Activated CD4-positive, CD25-positive, alpha-beta regulatory T cell (primary cell): ENCODE results near the gene IL1RAPL1.
"Not testable (repeated sequence)": the region's sequence is repeated elsewhere in the genome, so short reads cannot be mapped to it uniquely, and the experiment has no call there.

Source experiments
- DNase-seq, 4 experiments: peaks; one replicate each; lab custom pipeline; 2025; lab: John Stamatoyannopoulos, UW

The IL1RAPL1 gene

GRCh38 chrX:29122817-29123216 is 535.6 kb downstream of the IL1RAPL1 start:
- not testable (repeated sequence) for DNase-seq

DNA sequence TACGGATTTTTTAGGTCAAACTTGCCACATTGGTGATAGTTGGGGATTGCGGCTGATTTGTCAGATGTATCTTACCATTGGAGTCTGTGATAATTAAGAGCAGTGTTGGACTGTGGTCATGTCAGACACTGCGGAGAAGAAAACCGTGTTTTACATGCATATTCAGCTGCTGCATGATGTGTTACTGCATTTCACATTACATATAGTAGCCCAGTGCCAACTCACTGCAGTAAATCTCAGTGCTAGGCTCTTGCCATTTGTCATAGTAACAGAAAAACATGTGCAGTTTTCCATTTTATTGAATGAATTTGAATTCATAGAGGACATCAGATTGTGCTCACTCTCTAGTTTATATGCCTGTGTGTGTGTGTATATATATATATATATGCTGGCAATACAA is 543.7 kb downstream of the IL1RAPL1 start:
- DNase-seq, result no peak

DNA sequence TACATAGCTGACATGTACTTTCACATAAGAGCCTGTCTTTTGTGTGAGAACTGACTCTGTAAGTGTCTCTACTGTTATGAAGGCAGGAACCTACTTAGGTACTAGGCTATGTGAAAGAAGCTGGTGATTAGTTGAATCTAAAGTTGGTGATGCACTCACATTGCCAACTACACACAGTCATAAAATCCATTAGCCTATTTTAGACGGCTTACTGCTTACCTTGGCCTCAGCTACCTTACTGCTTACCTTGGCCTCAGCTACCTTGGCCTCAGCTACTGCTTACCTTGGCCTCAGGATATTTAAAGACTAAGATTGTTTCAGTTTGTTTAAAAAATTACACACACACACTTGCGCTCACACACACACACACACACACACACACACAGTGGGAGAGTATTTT is 549.7 kb downstream of the IL1RAPL1 start:
- DNase-seq, result no peak

- no peak for DNase-seq
Measured at GRCh38 chrX:29138003-29138402, 550.8 kb downstream of the IL1RAPL1 start.

GRCh38 chrX:29143356-29143755 is 556.1 kb downstream of the IL1RAPL1 start:
- DNase-seq, result no peak

DNA sequence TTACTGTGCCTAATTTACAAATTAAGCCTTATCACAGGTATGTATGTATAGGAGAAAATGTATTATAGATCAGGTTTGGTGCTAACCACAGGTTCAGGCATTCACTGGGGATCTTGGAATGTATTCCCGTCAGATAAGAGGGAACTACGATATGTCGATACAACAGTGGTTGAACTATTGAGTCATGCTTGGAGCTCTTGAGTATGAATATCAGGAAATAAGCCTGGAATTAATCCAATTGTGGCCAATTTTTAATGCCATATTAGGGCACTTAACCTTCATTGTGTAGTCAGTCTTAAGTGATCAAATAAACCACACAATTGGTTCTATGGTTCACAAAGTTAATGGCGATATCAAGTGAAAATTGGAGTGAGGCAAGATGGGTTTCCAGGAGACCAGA is 556.5 kb downstream of the IL1RAPL1 start:
- DNase-seq, result no peak

- no peak for DNase-seq
Measured at GRCh38 chrX:29145316-29145715, 558.1 kb downstream of the IL1RAPL1 start.

- DNase-seq, result no peak
Measured at GRCh38 chrX:29148511-29148910, 561.3 kb downstream of the IL1RAPL1 start.

DNA sequence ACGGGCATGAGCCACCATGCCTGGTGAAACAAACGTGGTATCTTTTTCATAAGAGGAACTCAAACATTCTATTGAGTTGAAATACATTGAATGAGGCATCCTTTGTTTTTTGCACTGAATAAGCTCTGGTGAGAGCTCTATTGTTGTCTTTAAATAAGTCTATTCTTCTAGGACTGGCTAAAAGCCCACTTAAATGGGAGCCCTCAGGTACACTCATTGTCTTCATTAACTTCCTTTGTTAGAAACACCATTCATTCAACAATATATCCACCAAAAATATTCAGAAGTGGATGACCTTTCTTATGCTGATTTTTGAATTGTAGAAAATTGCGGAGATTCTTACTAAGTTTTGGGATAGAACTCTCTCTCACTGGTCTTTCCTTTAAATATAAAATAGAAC is 568.0 kb downstream of the IL1RAPL1 start:
- no peak for DNase-seq

- DNase-seq, result no peak
Measured at GRCh38 chrX:29172880-29173279, 585.6 kb downstream of the IL1RAPL1 start.

DNA sequence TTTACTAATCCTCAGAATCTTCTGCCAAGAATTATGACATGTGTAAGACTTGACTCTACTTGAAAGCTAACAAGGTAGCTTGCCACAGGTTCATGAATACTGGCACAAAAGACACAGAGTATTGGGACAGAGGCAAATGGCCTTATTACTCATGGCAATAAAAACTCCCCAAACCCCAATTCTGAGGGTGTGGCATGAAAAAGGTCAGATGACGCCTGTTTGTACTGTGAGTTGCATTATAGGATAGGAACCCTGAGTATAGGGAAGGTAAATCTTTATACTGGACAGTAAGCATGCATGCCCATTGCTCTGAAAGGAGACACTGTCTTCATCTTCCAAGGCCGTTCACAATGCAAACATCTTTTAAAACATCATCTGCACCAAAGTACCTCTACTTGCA is 600.0 kb downstream of the IL1RAPL1 start:
- DNase-seq, result no peak

DNA sequence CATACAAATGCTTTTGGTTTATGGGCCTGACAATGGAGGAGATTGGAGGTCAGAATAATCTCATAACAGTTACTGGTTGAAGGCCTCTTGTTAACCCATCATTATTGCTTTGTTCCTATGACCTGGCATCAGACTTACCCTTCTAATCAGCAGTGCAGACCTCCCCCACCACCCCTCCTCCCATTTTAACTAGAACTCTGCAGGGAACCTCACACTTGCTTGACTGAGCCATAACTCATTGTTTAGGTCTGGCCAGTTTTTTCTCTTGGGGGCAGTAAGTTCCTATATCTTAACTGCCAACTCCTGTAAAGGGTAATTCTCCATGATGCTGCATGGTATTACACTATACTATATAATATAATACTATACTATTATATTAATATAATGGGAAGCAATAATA is 609.3 kb downstream of the IL1RAPL1 start:
- DNase-seq, result no peak

DNA sequence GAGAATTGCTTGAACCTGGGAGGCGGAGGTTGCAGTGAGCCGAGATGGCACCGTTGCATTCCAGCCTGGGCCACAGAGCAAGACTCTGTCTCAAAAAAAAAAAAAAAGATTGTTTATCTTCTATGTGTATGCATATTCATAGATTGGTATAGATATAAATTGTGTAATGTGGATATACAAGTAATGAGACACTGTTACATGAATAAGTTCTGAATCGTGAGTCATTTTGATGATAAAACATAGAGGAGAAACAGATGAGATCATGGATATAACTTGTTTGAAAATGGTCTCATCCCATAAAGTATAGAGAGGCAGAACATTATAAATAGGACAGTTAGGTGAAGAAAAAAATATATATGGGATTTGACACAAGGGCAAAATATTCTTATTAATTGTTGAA is 628.0 kb downstream of the IL1RAPL1 start:
- no peak for DNase-seq

- DNase-seq, result no peak
Measured at GRCh38 chrX:29225670-29226069, 638.4 kb downstream of the IL1RAPL1 start.

DNA sequence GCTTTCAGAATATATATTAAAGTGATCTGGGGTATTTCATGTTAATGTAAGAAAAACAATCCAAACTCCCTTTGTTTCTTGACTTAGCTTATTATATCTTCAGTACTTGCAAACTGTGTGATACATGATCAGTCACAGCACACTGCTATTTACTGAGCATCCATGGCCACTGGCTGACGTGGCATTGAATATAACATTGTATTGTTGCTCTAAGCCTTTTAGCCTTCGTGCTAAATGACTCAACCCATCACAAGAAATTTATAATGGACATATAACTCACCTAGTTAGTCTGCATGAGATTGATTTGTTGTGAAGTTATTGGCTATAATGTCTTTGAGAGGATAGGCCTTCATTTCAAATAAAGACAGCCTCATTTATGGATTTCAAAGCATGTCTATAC is 642.6 kb downstream of the IL1RAPL1 start:
- DNase-seq, result no peak

DNA sequence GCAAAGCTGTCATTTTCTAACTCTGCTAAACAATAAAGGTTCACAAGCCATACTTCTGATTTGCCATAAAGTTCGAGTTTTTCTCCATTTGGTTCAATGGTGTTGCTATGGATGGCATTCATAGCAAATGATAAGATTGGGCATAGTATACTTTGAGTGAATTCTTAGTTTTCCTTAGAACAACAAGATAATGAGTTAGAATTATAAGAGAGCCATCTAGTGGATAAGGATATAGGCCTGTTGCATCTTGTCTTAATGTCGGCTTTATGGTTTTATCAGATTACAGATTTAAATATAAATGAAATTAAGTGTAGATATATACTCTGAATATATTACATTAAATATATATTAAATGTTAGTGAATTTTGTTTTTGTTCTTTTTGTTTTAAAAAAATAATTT is 644.6 kb downstream of the IL1RAPL1 start:
- DNase-seq, result no peak

DNA sequence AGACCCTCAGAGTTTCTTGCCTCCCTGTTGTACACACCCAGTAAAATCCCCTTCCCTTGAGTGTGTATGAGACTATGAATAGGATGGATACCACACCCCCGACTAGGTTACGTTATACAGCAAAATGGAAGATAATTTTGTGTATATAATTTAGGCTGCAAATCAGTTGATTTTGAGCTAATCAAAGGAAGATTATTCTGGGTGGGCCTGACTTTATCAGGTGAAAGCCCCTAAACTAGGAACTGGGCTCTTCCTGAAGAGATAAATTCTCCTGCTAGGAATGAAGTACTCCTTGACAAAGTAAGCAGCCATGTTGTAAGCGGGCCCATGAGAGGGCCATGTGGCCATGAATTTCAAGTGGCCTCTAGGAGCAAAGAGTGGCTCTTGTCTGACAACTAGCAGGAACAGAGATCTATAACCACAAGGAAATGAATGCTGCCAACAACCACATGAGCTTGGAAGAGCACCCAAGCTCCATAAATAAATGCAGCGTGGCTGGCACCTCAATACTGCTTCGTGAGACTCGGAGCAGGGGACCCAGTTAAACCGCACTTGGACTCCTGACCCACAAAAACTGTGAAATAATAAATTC is 646.4 kb downstream of the IL1RAPL1 start:
- DNase-seq, result no peak

DNA sequence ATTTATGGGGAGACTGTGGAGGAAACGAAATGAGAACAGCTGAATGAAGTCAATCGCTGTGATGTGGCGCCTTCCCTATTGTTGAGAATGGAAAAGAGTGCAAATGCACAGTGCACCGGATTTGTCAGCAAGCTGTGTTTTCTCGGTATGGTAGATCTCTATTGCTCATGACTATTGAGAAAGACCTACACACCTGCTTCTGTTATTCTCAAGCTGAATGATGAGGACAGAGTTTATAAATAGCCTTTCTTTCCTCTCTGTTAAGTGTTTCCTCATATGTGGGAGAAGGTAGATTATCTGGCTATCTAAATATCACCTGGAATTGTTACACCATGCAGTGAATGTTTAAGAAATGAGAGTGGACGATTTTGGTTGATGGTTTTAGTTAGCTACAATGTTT is 650.7 kb downstream of the IL1RAPL1 start:
- no peak for DNase-seq

DNA sequence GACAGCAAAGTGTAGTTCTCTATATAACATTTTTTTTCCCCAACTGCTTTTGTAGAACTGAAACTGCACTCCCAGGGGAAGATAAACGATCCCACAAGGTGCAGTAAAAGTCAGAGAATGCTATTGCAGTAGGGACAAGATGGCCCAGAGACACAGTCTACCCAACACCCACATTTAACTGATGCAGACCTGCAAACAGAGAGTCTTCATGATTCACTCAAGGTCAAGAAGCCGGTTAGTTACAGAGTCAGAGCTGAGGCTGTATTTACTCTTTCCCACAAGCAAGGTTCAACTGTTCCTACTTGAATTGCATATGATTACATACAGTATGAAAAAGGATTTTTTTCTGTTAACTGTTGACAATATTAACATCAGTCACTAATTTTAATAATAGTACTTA is 654.6 kb downstream of the IL1RAPL1 start:
- DNase-seq, result no peak

DNA sequence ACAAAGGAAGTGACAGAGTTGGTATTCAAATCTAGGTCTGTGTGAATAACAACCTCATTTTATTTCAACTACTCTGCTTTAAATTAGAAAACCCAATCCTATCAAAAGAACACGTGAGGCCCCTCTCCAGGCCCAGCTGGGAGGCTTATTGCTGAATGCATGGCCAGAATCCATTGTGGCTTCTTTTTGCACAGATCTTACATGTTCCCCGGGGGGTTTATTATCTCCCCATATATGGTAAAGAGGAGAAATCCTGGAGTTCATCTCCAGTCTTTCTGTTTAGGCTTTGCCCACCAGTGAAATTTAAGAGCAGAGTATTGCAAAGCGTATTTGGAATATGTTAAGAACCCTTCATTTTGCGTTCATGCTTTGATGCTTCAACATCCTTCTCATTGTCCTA is 655.6 kb downstream of the IL1RAPL1 start:
- DNase-seq, result no peak

GRCh38 chrX:29243942-29244341 is 656.7 kb downstream of the IL1RAPL1 start:
- no peak for DNase-seq

- no peak for DNase-seq
Measured at GRCh38 chrX:29254515-29254914, 667.3 kb downstream of the IL1RAPL1 start.

DNA sequence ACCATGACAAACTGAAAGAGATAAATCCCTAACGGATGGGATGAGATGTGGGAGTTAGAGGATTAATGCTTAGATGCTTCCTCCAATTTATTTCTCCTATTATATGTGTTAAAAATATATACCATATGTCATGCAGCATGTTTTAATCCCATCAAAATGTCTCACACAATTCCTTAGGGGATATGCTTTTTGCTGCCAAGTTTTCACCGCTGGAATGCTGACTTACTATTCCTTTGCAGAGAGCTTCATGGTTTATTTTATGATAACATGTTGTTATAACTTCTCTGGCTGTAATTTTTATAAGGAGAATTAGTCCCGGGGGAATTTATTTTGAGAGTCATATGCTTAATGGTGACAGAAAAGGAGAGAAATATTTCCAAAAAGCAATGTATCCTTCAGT is 670.3 kb downstream of the IL1RAPL1 start:
- no peak for DNase-seq

DNA sequence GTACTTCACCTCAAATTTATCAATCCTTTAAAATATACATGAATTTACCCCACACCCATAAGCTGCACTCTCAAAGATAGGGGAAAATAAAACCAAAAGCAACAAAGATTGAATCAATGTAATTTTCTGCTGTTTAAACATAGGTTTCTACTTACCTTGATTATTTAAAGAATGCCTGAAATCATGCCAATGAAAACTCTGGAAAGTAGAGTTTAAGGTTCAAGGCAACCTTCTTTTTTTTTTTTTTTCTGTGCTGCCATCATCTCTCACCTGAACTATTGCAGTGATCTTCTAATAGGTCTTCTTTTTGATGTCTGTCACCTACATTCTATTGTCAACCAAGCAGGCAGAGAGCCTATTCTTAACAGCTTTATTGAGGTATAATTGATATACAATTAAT is 682.1 kb downstream of the IL1RAPL1 start:
- no peak for DNase-seq

GRCh38 chrX:29274517-29274916 is 687.3 kb downstream of the IL1RAPL1 start:
- no peak for DNase-seq
